Gastrocnemius medialis (tissue), 4 donors: ENCODE measurements around the gene CDH16. TPM values are rescaled to one million over a fixed set of nuclear protein-coding genes. Genes with fewer than 3 reads are reported as not detected.

Source experiments
- ATAC-seq, 2 donors: fragments of 150-250 bp; one replicate each; pipeline ENCODE4 v1.9.1; 2016
- DNase-seq, 2 donors: peaks; one replicate each; pipeline ENCODE4 v3.0.0-alpha.2; 2019
- H3K27ac ChIP-seq, 4 donors: fragments of 200-600 bp; sonication (generic); 1 replicate in 1 of 4; 2 replicates in 3 of 4; pipeline ENCODE4 v1.5.1; 2016 to 2018; ENCODE audit warnings: mild to moderate bottlenecking in 2 of 4, moderate library complexity in 1 of 4
- H3K27me3 ChIP-seq, 3 donors: fragments of 200-600 bp; sonication (generic) in 2 of 3; 1 replicate in 1 of 3; 2 replicates in 2 of 3; pipeline versions ENCODE4 v1.5.1 to v1.6.0; 2016 to 2019; ENCODE audit warnings: mild to moderate bottlenecking in 1 of 3, moderate library complexity in 1 of 3
- H3K36me3 ChIP-seq, 2 donors: fragments of 200-600 bp; sonication (generic) in 1 of 2; one replicate each; pipeline ENCODE4 v1.5.1; 2017 to 2018
- H3K4me1 ChIP-seq, 2 donors: fragments of 200-600 bp; sonication (generic) in 1 of 2; one replicate each; pipeline ENCODE4 v1.5.1; 2016 to 2017; ENCODE audit warnings: mild to moderate bottlenecking in 2 of 2
- H3K4me3 ChIP-seq, 4 donors: fragments of 200-600 bp; sonication (generic) in 3 of 4; 1 replicate in 1 of 4; 2 replicates in 3 of 4; pipeline ENCODE4 v1.5.1; 2016 to 2019; ENCODE audit warnings: mild to moderate bottlenecking in 2 of 4
- H3K9me3 ChIP-seq, 3 donors: fragments of 200-600 bp; sonication (generic) in 2 of 3; 1 replicate in 1 of 3; 2 replicates in 2 of 3; pipeline ENCODE4 v1.5.1; 2016 to 2019
- POLR2A ChIP-seq, 2 donors: fragments of 450-650 bp; IDR thresholded peaks; one replicate each; pipeline ENCODE4 v1.6.1; 2017; ENCODE audit warnings: antibody characterized with exemption in 2 of 2, mild to moderate bottlenecking in 2 of 2, moderate library complexity in 2 of 2
- in situ Hi-C, 4 donors: fragments of 200-750 bp; cut with MboI; loops; one replicate each; pipeline versions ENCODE4 v1.15.0 to v1.8.0; 2017; ENCODE audit warnings: low sequenced_read_pairs in 4 of 4
- intact Hi-C: fragments of 100-400 bp; cut with DNase I; formaldehyde crosslinking; loops from one replicate; pipeline ENCODE4 v1.15.1; 2023; ENCODE audit warnings: low total_unique reads
- total RNA-seq, 4 donors: library from RNA; depleted of rRNA; stranded (reverse); fragments of >200 nt; gene quantifications; one replicate each; pipeline versions ENCODE4 v1.1.0 to v1.2.3, GENCODE V29; 2016
- TF ChIP-seq, protein P1 (sequence below), 5 experiments: fragments of 450-650 bp in 3 of 5; fragments of 200-600 bp in 2 of 5; sonication (generic) in 2 of 5; IDR thresholded peaks in 4 of 5; conservative IDR thresholded peaks in 1 of 5; 1 replicate in 4 of 5; 2 replicates in 1 of 5; pipeline ENCODE4 v1.5.1; 2016 to 2019; ENCODE audit warnings: antibody characterized with exemption in 5 of 5, mild to moderate bottlenecking in 3 of 5, moderate library complexity in 3 of 5

CDH16 gene
- total RNA-seq, 4 donors from 2014 or later, result 0.10 to 0.87 (median 0.16) TPM; not detected in 1

DNA sequence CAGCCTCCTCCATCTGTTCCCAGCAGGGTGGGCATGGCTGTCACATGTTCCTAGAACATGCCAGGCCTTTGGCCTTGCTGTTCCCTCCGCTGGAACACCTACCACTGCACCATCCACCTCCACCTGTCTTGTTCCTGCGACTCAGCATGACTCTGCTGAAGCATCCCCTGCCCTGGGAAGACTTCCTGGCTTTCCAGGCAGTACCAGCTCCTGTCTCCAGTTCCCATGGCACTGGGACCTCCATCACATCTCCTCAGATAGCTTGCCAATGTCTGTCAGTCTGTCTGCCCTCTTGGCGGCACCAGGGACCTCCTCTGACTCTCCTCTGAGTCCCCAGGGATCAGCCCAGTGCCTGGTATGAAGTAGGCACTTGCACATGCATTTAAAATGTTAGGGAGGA is 22.7 kb downstream of the CDH16 start:
- intact Hi-C loops (loop anchor here (1.0 to 2.0 kb wide), 2 partner anchors 32 to 259 kb away; no protein-coding TSS in a partner anchor), in situ Hi-C loops (no loop called here)
- H3K36me3 ChIP-seq, result no peaks in the 10 kb centered on the region
- H3K27ac ChIP-seq, result peak overlapping the region; percentile 71 to 98 (median 96)
- ATAC-seq, result no peak
- DNase-seq, result no peak
- H3K27me3 ChIP-seq, result no peaks in the 10 kb centered on the region
- no peak overlapping the region for H3K4me3 ChIP-seq
- H3K4me1 ChIP-seq, result peaks cover 28 to 32% of the 10 kb centered on the region in 2 donors
- TF ChIP-seq, protein P1, sequence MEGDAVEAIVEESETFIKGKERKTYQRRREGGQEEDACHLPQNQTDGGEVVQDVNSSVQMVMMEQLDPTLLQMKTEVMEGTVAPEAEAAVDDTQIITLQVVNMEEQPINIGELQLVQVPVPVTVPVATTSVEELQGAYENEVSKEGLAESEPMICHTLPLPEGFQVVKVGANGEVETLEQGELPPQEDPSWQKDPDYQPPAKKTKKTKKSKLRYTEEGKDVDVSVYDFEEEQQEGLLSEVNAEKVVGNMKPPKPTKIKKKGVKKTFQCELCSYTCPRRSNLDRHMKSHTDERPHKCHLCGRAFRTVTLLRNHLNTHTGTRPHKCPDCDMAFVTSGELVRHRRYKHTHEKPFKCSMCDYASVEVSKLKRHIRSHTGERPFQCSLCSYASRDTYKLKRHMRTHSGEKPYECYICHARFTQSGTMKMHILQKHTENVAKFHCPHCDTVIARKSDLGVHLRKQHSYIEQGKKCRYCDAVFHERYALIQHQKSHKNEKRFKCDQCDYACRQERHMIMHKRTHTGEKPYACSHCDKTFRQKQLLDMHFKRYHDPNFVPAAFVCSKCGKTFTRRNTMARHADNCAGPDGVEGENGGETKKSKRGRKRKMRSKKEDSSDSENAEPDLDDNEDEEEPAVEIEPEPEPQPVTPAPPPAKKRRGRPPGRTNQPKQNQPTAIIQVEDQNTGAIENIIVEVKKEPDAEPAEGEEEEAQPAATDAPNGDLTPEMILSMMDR (IDR thresholded peaks at IDR 0.05 in 4 of 5, conservative IDR thresholded peaks at IDR 0.05 in 1 of 5), result no peak
- TF ChIP-seq POLR2A (IDR thresholded peaks at IDR 0.05), result no peak
- no peaks in the 10 kb centered on the region for H3K9me3 ChIP-seq

GRCh38 chr16:66895689-66895979 is 23.1 kb downstream of the CDH16 start:
- in situ Hi-C loops (no loop called here), intact Hi-C loops (loop anchor here (1.0 to 2.0 kb wide), 2 partner anchors 33 to 259 kb away; no protein-coding TSS in a partner anchor)
- no peaks in the 10 kb centered on the region for H3K27me3 ChIP-seq
- H3K27ac ChIP-seq, result peak overlapping the region; percentile 71 to 98 (median 96)
- H3K9me3 ChIP-seq, result no peaks in the 10 kb centered on the region
- TF ChIP-seq, protein P1 (IDR thresholded peaks at IDR 0.05 in 4 of 5, conservative IDR thresholded peaks at IDR 0.05 in 1 of 5), result no peak
- no peak for TF ChIP-seq POLR2A (IDR thresholded peaks at IDR 0.05)
- H3K4me3 ChIP-seq, result no peak overlapping the region
- H3K4me1 ChIP-seq, result peaks cover 26 to 30% of the 10 kb centered on the region in 2 donors
- H3K36me3 ChIP-seq, result no peaks in the 10 kb centered on the region
- DNase-seq (no peak), ATAC-seq (no peak)

DNA sequence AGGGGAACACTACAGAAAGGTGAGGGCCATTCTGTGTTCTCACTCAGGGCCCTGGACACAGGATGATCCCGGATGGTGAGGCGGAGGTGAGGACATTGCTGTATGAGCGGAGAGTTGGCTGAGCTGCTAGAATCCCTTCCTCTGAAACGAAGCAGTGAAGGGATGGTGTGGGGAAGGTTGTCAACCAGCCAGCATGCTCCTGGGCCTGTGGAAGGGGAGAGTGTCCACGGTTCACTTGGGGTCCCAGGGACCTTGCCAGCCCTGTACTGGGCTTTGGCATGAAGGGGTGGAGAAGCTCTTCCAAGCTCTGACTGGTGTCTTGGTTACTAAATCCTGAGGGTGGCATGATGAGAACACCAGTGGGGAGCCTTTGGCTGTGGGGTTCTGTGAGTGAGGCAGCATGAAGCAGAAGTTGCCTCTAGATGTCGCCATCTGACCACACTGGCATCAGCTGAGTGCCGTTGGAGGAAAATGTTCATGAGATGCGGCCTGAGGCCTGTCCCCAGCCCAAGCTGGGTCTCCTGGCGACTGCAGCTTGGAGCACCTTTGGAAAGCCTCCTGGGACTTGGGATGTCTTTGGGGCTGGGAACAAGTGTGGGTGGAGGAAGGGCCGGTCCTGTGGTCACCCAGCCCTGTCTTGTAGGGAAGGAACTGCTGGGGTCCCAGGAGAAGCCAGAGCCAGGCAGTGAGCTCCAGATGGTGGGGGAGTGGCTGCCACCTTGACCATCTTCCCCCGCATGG is 23.6 kb downstream of the CDH16 start:
- no peaks in the 10 kb centered on the region for H3K27me3 ChIP-seq
- in situ Hi-C loops, result no loop called here
- no peak for TF ChIP-seq POLR2A (IDR thresholded peaks at IDR 0.05)
- TF ChIP-seq, protein P1 (IDR thresholded peaks at IDR 0.05 in 4 of 5, conservative IDR thresholded peaks at IDR 0.05 in 1 of 5), result peak; percentile 80 to 94 (median 88)
- intact Hi-C loops, result loop anchor here (1.0 to 2.0 kb wide), 2 partner anchors 33 to 260 kb away; no protein-coding TSS in a partner anchor
- ATAC-seq, result peak; percentile 51 to 53
- H3K4me1 ChIP-seq, result peaks cover 21 to 25% of the 10 kb centered on the region in 2 donors
- H3K27ac ChIP-seq, result peak overlapping the region; percentile 71 to 98 (median 96)
- H3K36me3 ChIP-seq, result no peaks in the 10 kb centered on the region
- DNase-seq, result peak; percentile 66 to 81
- H3K4me3 ChIP-seq, result no peak overlapping the region
- no peaks in the 10 kb centered on the region for H3K9me3 ChIP-seq

DNA sequence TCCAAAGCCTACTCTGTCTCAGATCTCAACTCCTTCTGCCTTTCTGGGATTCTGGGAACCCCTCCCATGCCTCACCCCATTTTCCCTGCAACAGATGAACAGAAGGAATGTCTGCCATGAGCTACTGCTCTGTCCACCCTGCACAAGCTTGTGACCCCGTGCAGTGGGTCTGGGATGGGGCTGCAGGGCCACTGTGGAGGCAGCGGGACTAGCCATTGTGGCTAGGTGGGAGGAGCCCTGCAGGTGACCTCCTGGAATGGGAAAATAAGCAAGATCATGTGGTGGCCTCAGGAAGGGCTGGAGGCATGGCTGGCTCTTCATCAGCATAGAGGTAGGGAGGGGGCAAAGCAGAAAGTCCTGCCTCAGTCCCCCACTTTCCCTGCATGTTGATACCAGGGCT is 24.6 kb downstream of the CDH16 start:
- H3K36me3 ChIP-seq, result no peaks in the 10 kb centered on the region
- no peak for DNase-seq
- in situ Hi-C loops, result no loop called here
- TF ChIP-seq, protein P1 (IDR thresholded peaks at IDR 0.05 in 4 of 5, conservative IDR thresholded peaks at IDR 0.05 in 1 of 5), result no peak
- no peak for TF ChIP-seq POLR2A (IDR thresholded peaks at IDR 0.05)
- no peak overlapping the region for H3K27ac ChIP-seq
- no peaks in the 10 kb centered on the region for H3K9me3 ChIP-seq
- ATAC-seq, result no peak
- H3K4me3 ChIP-seq, result no peak overlapping the region
- intact Hi-C loops, result loop anchor here (2.0 kb wide), 1 partner anchor 261 kb away; no protein-coding TSS in a partner anchor
- peaks cover 11 to 14% of the 10 kb centered on the region in 2 donors for H3K4me1 ChIP-seq
- H3K27me3 ChIP-seq, result no peaks in the 10 kb centered on the region
